Ascending aorta (tissue), 2 donors: Measurements from ENCODE around the gene MRPL32. TPM values are rescaled to one million over a fixed set of nuclear protein-coding genes. Genes with fewer than 3 reads are reported as not detected.

ENCODE experiments used
- DNase-seq, 2 donors: peaks; one replicate each; pipeline ENCODE4 v3.0.0-alpha.2; 2019; ENCODE audit warnings: low spot score in 2 of 2
- H3K27ac ChIP-seq, 2 donors: fragments of 200-600 bp; sonication (generic); one replicate each; pipeline ENCODE4 v1.5.1; 2016 to 2017; ENCODE audit warnings: mild to moderate bottlenecking in 1 of 2
- H3K27me3 ChIP-seq: fragments of 200-600 bp; sonication (generic); one replicate; pipeline ENCODE4 v1.5.1; 2017
- H3K36me3 ChIP-seq, 2 donors: fragments of 200-600 bp; sonication (generic); one replicate each; pipeline ENCODE4 v1.5.1; 2016
- H3K4me1 ChIP-seq, 2 donors: fragments of 200-600 bp; sonication (generic); one replicate each; pipeline ENCODE4 v1.5.1; 2016 to 2017; ENCODE audit warnings: mild to moderate bottlenecking in 1 of 2
- H3K4me3 ChIP-seq, 2 donors: fragments of 200-600 bp; sonication (generic); one replicate each; pipeline ENCODE4 v1.5.1; 2016 to 2017; ENCODE audit warnings: mild to moderate bottlenecking in 1 of 2
- H3K9me3 ChIP-seq, 2 donors: fragments of 200-600 bp; sonication (generic); one replicate each; pipeline ENCODE4 v1.5.1; 2016
- CTCF ChIP-seq, 3 experiments: fragments of 200-600 bp in 2 of 3; fragments of 450-650 bp in 1 of 3; sonication (generic) in 2 of 3; IDR thresholded peaks; one replicate each; pipeline ENCODE4 v1.5.1; 2016 to 2019; ENCODE audit warnings: antibody characterized with exemption in 3 of 3, mild to moderate bottlenecking in 1 of 3, moderate library complexity in 1 of 3
- intact Hi-C: fragments of 100-400 bp; cut with DNase I; formaldehyde crosslinking; loops from one replicate; pipeline ENCODE4 v1.15.1; 2023
- total RNA-seq: library from RNA; depleted of rRNA; stranded (reverse); fragments of >200 nt; gene quantifications from one replicate; pipeline ENCODE4 v1.1.0, GENCODE V29; 2016

Gene MRPL32
- total RNA-seq, 1 donor from 2014 or later: 24.3 TPM

- Histone ChIP-seq H3K27ac (no peak overlapping the region), H3K9me3 (peaks cover 0 to 16% of the 10 kb centered on the region in 2 donors), H3K36me3 (no peaks in the 10 kb centered on the region), H3K4me3 (no peak overlapping the region), H3K27me3 (no peaks in the 10 kb centered on the region), H3K4me1 (no peaks in the 10 kb centered on the region)
- no peak for DNase-seq
- intact Hi-C loops: no loop called here
- no peak for TF ChIP-seq CTCF (IDR thresholded peaks at IDR 0.05)
Measured at GRCh38 chr7:42980514-42980913, 48.3 kb downstream of the MRPL32 start.

- H3K9me3 ChIP-seq: peaks cover 0 to 16% of the 10 kb centered on the region in 2 donors
- H3K36me3 ChIP-seq: no peaks in the 10 kb centered on the region
- DNase-seq: no peak
- intact Hi-C loops: no loop called here
- H3K27ac ChIP-seq: no peak overlapping the region
- no peaks in the 10 kb centered on the region for H3K4me1 ChIP-seq
- no peak overlapping the region for H3K4me3 ChIP-seq
- TF ChIP-seq CTCF (IDR thresholded peaks at IDR 0.05): no peak
- H3K27me3 ChIP-seq: no peaks in the 10 kb centered on the region
Measured at GRCh38 chr7:42981601-42982000, 49.4 kb downstream of the MRPL32 start.

- H3K9me3 ChIP-seq: peaks cover 0 to 16% of the 10 kb centered on the region in 2 donors
- H3K27ac ChIP-seq: no peak overlapping the region
- no peak overlapping the region for H3K4me3 ChIP-seq
- no peaks in the 10 kb centered on the region for H3K36me3 ChIP-seq
- TF ChIP-seq CTCF (IDR thresholded peaks at IDR 0.05): no peak
- no peak for DNase-seq
- no peaks in the 10 kb centered on the region for H3K4me1 ChIP-seq
- H3K27me3 ChIP-seq: no peaks in the 10 kb centered on the region
- intact Hi-C loops: no loop called here
Measured at GRCh38 chr7:42982604-42983115, 50.5 kb downstream of the MRPL32 start.

- H3K9me3 ChIP-seq: peaks cover 0 to 16% of the 10 kb centered on the region in 2 donors
- no peaks in the 10 kb centered on the region for H3K4me1 ChIP-seq
- no peak overlapping the region for H3K27ac ChIP-seq
Measured at GRCh38 chr7:42984137-42984536, 52.0 kb downstream of the MRPL32 start.

GRCh38 chr7:42986213-42986612, 54.0 kb downstream of the MRPL32 start:
- H3K4me1 ChIP-seq: no peaks in the 10 kb centered on the region
- H3K27me3 ChIP-seq: no peaks in the 10 kb centered on the region
- no peak for DNase-seq
- H3K27ac ChIP-seq: no peak overlapping the region
- intact Hi-C loops: no loop called here
- H3K36me3 ChIP-seq: no peaks in the 10 kb centered on the region
- no peak overlapping the region for H3K4me3 ChIP-seq
- peaks cover 0 to 16% of the 10 kb centered on the region in 2 donors for H3K9me3 ChIP-seq
- no peak for TF ChIP-seq CTCF (IDR thresholded peaks at IDR 0.05)

More at GRCh38 chr7:42984137-42984536, 52.0 kb downstream of the MRPL32 start:
- Histone ChIP-seq H3K36me3 (no peaks in the 10 kb centered on the region), H3K27me3 (no peaks in the 10 kb centered on the region), H3K4me3 (no peak overlapping the region)
- DNase-seq: no peak
- no peak for TF ChIP-seq CTCF (IDR thresholded peaks at IDR 0.05)
- intact Hi-C loops: no loop called here

- no peak overlapping the region for H3K27ac ChIP-seq
- no peak for TF ChIP-seq CTCF (IDR thresholded peaks at IDR 0.05)
- intact Hi-C loops: no loop called here
- no peaks in the 10 kb centered on the region for H3K36me3 ChIP-seq
- H3K9me3 ChIP-seq: peaks cover 0 to 16% of the 10 kb centered on the region in 2 donors
- H3K4me1 ChIP-seq: no peaks in the 10 kb centered on the region
- no peak overlapping the region for H3K4me3 ChIP-seq
- H3K27me3 ChIP-seq: no peaks in the 10 kb centered on the region
- DNase-seq: no peak
Measured at GRCh38 chr7:42986781-42987248, 54.6 kb downstream of the MRPL32 start.
